Karpas-422 (cell line): Measurements from ENCODE around the gene ANO1. TPM values are rescaled to one million over a fixed set of nuclear protein-coding genes. Genes with fewer than 3 reads are reported as not detected.

ENCODE experiments used
- DNase-seq: peaks from one replicate; pipeline ENCODE4 v3.0.0-alpha.2; 2015
- H2AFZ ChIP-seq: fragments of 200-600 bp; sonication (generic); 2 replicates; pipeline ENCODE4 v1.6.1; 2014; ENCODE audit warnings: antibody characterized with exemption, low read length, mixed read lengths
- H3K27ac ChIP-seq: fragments of 200-600 bp; sonication (generic); 2 replicates; pipeline ENCODE4 v1.5.1; 2014; ENCODE audit warnings: mild to moderate bottlenecking, low read length, moderate library complexity
- H3K27me3 ChIP-seq: fragments of 200-600 bp; sonication (generic); 2 replicates; pipeline ENCODE4 v1.6.1; 2014; ENCODE audit warnings: low read length, mixed read lengths
- H3K36me3 ChIP-seq: fragments of 200-600 bp; sonication (generic); 2 replicates; pipeline ENCODE4 v1.6.1; 2014; ENCODE audit warnings: low read length, mixed read lengths; ENCODE audit not compliant: insufficient read depth
- H3K4me1 ChIP-seq: fragments of 200-600 bp; sonication (generic); 2 replicates; pipeline ENCODE4 v1.6.1; 2014; ENCODE audit warnings: mild to moderate bottlenecking, low read length, mixed read lengths
- H3K4me2 ChIP-seq: fragments of 200-600 bp; sonication (generic); 2 replicates; pipeline ENCODE4 v1.6.1; 2014; ENCODE audit warnings: low read length, low read depth, mild to moderate bottlenecking; ENCODE audit not compliant: poor library complexity, severe bottlenecking
- H3K4me3 ChIP-seq: fragments of 200-600 bp; sonication (generic); 2 replicates; pipeline ENCODE4 v1.5.1; 2014; ENCODE audit warnings: mild to moderate bottlenecking, antibody characterized with exemption, low read length, mixed read lengths
- H3K79me2 ChIP-seq: fragments of 200-600 bp; sonication (generic); 2 replicates; pipeline ENCODE4 v1.6.1; 2014; ENCODE audit warnings: mild to moderate bottlenecking, low read length, mixed read lengths
- H3K9ac ChIP-seq: fragments of 200-600 bp; sonication (generic); 2 replicates; pipeline ENCODE4 v1.6.0; 2014; ENCODE audit warnings: low read length
- H3K9me2 ChIP-seq: fragments of 200-600 bp; sonication (generic), shearing (Covaris generic); replicated peaks from 2 replicates; pipeline ENCODE4 v1.6.0; 2014; ENCODE audit warnings: mild to moderate bottlenecking, low read length, moderate library complexity; ENCODE audit not compliant: insufficient read depth
- H3K9me3 ChIP-seq: fragments of 300-700, 200-600 bp; sonication (generic); 2 replicates; pipeline ENCODE4 v1.6.1; 2014; ENCODE audit warnings: low read length, mixed read lengths
- H4K20me1 ChIP-seq: fragments of 200-600 bp; sonication (generic); 2 replicates; pipeline ENCODE4 v1.6.1; 2014; ENCODE audit warnings: mild to moderate bottlenecking, antibody characterized with exemption, low read length, low read depth; ENCODE audit not compliant: insufficient read depth
- total RNA-seq: library from RNA; depleted of rRNA; stranded (reverse); fragments of >200 nt; shearing (Covaris generic); gene quantifications from 2 replicates; pipeline ENCODE4 v1.2.3, GENCODE V29; 2014; ENCODE audit warnings: low replicate concordance

The ANO1 gene
- total RNA-seq, 1 experiment from 2014 or later: not detected

- no peaks in the 10 kb centered on the region for H3K27me3 ChIP-seq
- no peak overlapping the region for H3K4me2 ChIP-seq
- no peaks in the 10 kb centered on the region for H3K79me2 ChIP-seq
- no peak overlapping the region for H3K9ac ChIP-seq
- no peaks in the 10 kb centered on the region for H4K20me1 ChIP-seq
- no peaks in the 10 kb centered on the region for H3K9me3 ChIP-seq
- H3K4me1 ChIP-seq: no peaks in the 10 kb centered on the region
- H2AFZ ChIP-seq: no peak overlapping the region
- H3K36me3 ChIP-seq: no peaks in the 10 kb centered on the region
- H3K4me3 ChIP-seq: no peak overlapping the region
- no peaks in the 10 kb centered on the region for H3K9me2 ChIP-seq
- no peak for DNase-seq
- no peak overlapping the region for H3K27ac ChIP-seq
Measured at GRCh38 chr11:70079691-70080090, 1.6 kb downstream of the ANO1 start.

- Histone ChIP-seq H3K4me2 (no peak overlapping the region), H2AFZ (no peak overlapping the region), H3K4me3 (no peak overlapping the region), H3K4me1 (no peaks in the 10 kb centered on the region), H3K9me3 (no peaks in the 10 kb centered on the region), H3K79me2 (no peaks in the 10 kb centered on the region), H3K36me3 (no peaks in the 10 kb centered on the region), H3K9ac (no peak overlapping the region), H3K27me3 (no peaks in the 10 kb centered on the region), H4K20me1 (no peaks in the 10 kb centered on the region), H3K9me2 (no peaks in the 10 kb centered on the region), H3K27ac (no peak overlapping the region)
- DNase-seq: no peak
Measured at GRCh38 chr11:70080763-70081162, 2.6 kb downstream of the ANO1 start.

- H4K20me1 ChIP-seq: no peaks in the 10 kb centered on the region
- DNase-seq: no peak
- H3K27me3 ChIP-seq: no peaks in the 10 kb centered on the region
- H3K79me2 ChIP-seq: no peaks in the 10 kb centered on the region
- no peaks in the 10 kb centered on the region for H3K9me3 ChIP-seq
- no peak overlapping the region for H3K9ac ChIP-seq
- H2AFZ ChIP-seq: no peak overlapping the region
- no peaks in the 10 kb centered on the region for H3K36me3 ChIP-seq
- H3K4me1 ChIP-seq: no peaks in the 10 kb centered on the region
- H3K27ac ChIP-seq: no peak overlapping the region
- no peak overlapping the region for H3K4me3 ChIP-seq
- H3K9me2 ChIP-seq: no peaks in the 10 kb centered on the region
- H3K4me2 ChIP-seq: no peak overlapping the region
Measured at GRCh38 chr11:70082829-70083228, 4.7 kb downstream of the ANO1 start.

- no peaks in the 10 kb centered on the region for H3K4me1 ChIP-seq
- no peaks in the 10 kb centered on the region for H3K27me3 ChIP-seq
- H3K9me3 ChIP-seq: no peaks in the 10 kb centered on the region
- no peak overlapping the region for H2AFZ ChIP-seq
- no peak for DNase-seq
- H4K20me1 ChIP-seq: no peaks in the 10 kb centered on the region
- no peaks in the 10 kb centered on the region for H3K9me2 ChIP-seq
- H3K79me2 ChIP-seq: no peaks in the 10 kb centered on the region
- H3K27ac ChIP-seq: no peak overlapping the region
- no peak overlapping the region for H3K4me2 ChIP-seq
- H3K36me3 ChIP-seq: no peaks in the 10 kb centered on the region
- H3K4me3 ChIP-seq: no peak overlapping the region
- H3K9ac ChIP-seq: no peak overlapping the region
Measured at GRCh38 chr11:70084046-70084984, 6.2 kb downstream of the ANO1 start.

- H3K36me3 ChIP-seq: no peaks in the 10 kb centered on the region
- no peaks in the 10 kb centered on the region for H3K9me2 ChIP-seq
- H3K4me3 ChIP-seq: no peak overlapping the region
- H3K9ac ChIP-seq: no peak overlapping the region
- no peaks in the 10 kb centered on the region for H3K27me3 ChIP-seq
- H3K79me2 ChIP-seq: no peaks in the 10 kb centered on the region
- H3K4me1 ChIP-seq: no peaks in the 10 kb centered on the region
- H3K27ac ChIP-seq: no peak overlapping the region
- no peak overlapping the region for H3K4me2 ChIP-seq
- H4K20me1 ChIP-seq: no peaks in the 10 kb centered on the region
- H3K9me3 ChIP-seq: no peaks in the 10 kb centered on the region
- no peak overlapping the region for H2AFZ ChIP-seq
- DNase-seq: no peak
Measured at GRCh38 chr11:70085815-70086769, 8.0 kb downstream of the ANO1 start.

GRCh38 chr11:70087446-70088167 is 9.5 kb downstream of the ANO1 start:
- Histone ChIP-seq H3K27me3 (no peaks in the 10 kb centered on the region), H3K79me2 (no peaks in the 10 kb centered on the region), H3K4me3 (no peak overlapping the region)

GRCh38 chr11:70088735-70089250 is 10.7 kb downstream of the ANO1 start:
- Histone ChIP-seq H4K20me1 (no peaks in the 10 kb centered on the region), H3K79me2 (no peaks in the 10 kb centered on the region), H3K36me3 (no peaks in the 10 kb centered on the region), H3K9ac (no peak overlapping the region), H3K4me1 (no peaks in the 10 kb centered on the region), H3K9me2 (no peaks in the 10 kb centered on the region), H2AFZ (no peak overlapping the region), H3K4me2 (no peak overlapping the region), H3K9me3 (no peaks in the 10 kb centered on the region), H3K4me3 (no peak overlapping the region), H3K27me3 (no peaks in the 10 kb centered on the region), H3K27ac (no peak overlapping the region)
- DNase-seq: no peak

More at GRCh38 chr11:70087446-70088167, 9.5 kb downstream of the ANO1 start:
- Histone ChIP-seq H3K36me3 (no peaks in the 10 kb centered on the region), H2AFZ (no peak overlapping the region), H3K4me1 (no peaks in the 10 kb centered on the region), H3K9ac (no peak overlapping the region), H4K20me1 (no peaks in the 10 kb centered on the region), H3K27ac (no peak overlapping the region), H3K9me2 (no peaks in the 10 kb centered on the region), H3K9me3 (no peaks in the 10 kb centered on the region), H3K4me2 (no peak overlapping the region)
- DNase-seq: no peak
